ENCODE measurements around the gene CHI3L2. TPM values are rescaled to one million over a fixed set of nuclear protein-coding genes. Genes with fewer than 3 reads are reported as not detected.

Gene CHI3L2
- total RNA-seq, 1 donor from 2014 or later, result not detected

DNA sequence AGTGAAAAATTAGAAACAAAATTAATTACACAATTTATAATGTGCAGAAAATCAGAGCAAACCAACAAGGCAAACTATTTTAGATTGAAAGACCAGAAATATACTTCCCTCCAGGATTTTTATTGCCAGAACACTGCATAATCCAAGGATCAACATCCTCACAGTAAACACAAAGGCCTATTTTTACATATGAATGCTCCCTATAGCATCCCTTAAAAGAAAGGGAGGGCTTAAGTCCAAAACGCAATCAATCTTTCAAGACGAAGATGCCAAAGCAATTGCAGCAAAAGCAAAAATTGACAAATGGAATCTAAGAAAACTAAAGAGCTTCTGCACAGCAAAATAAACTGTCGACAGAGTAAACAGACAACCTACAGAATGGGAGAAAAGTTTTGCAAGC, 44.6 kb downstream of the CHI3L2 start:
- Mint-ChIP-seq H3K4me3 (ENCODE audit: unreplicated experiment) (no peak overlapping the region), H3K4me1 (ENCODE audit: low read depth) (no peaks in the 10 kb centered on the region), H3K27me3 (ENCODE audit: low read depth) (peaks cover 2% of the 10 kb centered on the region), H3K36me3 (ENCODE audit: low read depth) (no peaks in the 10 kb centered on the region), H3K9me3 (ENCODE audit: low read depth) (peaks cover 7% of the 10 kb centered on the region), H3K27ac (ENCODE audit: unreplicated experiment) (no peak overlapping the region)
- TF ChIP-seq, protein P1, sequence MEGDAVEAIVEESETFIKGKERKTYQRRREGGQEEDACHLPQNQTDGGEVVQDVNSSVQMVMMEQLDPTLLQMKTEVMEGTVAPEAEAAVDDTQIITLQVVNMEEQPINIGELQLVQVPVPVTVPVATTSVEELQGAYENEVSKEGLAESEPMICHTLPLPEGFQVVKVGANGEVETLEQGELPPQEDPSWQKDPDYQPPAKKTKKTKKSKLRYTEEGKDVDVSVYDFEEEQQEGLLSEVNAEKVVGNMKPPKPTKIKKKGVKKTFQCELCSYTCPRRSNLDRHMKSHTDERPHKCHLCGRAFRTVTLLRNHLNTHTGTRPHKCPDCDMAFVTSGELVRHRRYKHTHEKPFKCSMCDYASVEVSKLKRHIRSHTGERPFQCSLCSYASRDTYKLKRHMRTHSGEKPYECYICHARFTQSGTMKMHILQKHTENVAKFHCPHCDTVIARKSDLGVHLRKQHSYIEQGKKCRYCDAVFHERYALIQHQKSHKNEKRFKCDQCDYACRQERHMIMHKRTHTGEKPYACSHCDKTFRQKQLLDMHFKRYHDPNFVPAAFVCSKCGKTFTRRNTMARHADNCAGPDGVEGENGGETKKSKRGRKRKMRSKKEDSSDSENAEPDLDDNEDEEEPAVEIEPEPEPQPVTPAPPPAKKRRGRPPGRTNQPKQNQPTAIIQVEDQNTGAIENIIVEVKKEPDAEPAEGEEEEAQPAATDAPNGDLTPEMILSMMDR (IDR thresholded peaks at IDR 0.05), result no peak
- DNase-seq (ENCODE audit: low spot score), result no peak

DNA sequence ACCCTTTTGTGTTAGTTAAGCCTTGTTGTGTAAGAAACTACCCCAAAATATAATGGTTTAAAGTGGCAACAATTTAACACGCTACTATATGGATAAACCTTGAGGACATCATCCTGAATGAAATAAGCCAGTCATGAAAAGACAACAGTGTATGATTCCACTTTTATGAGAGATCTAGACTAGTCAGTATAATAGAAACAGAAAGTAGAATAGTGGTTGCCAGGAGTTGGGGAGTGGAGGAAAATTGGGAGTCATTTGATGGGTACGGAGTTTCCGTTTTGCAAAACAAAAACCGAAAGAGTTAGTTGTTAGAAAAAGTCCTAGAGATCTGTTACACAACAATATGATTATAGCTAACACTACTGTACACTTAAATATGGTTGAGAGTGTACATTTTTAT, 47.1 kb downstream of the CHI3L2 start:
- TF ChIP-seq, protein P1 (IDR thresholded peaks at IDR 0.05), result no peak
- Mint-ChIP-seq H3K27ac (ENCODE audit: unreplicated experiment) (no peak overlapping the region), H3K36me3 (ENCODE audit: low read depth) (no peaks in the 10 kb centered on the region), H3K4me3 (ENCODE audit: unreplicated experiment) (no peak overlapping the region), H3K27me3 (ENCODE audit: low read depth) (peaks cover 8% of the 10 kb centered on the region), H3K4me1 (ENCODE audit: low read depth) (no peaks in the 10 kb centered on the region), H3K9me3 (ENCODE audit: low read depth) (peaks cover 14% of the 10 kb centered on the region)
- no peak for DNase-seq (ENCODE audit: low spot score)

DNA sequence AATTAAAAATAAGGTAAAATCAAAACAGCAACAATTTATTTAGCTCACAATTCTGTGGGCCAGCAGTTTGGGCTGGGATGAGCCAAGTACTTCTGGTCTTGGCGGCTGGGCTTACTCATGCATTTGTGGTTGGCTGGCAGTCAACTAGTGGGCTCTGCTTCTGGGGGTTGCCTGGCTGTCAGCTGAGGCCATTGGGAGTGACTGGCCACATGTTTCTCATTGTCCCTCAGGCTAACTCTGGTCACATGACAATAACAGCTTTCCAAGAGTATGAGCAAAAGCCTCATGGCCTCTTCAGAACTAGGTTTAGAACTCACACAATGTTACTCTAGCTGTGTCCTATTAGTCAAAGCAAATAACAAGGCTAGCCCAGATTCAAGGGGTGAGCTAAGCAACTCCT, 47.6 kb downstream of the CHI3L2 start:
- no peak for DNase-seq (ENCODE audit: low spot score)
- Mint-ChIP-seq H3K36me3 (ENCODE audit: low read depth) (no peaks in the 10 kb centered on the region), H3K27me3 (ENCODE audit: low read depth) (peaks cover 8% of the 10 kb centered on the region)

DNA sequence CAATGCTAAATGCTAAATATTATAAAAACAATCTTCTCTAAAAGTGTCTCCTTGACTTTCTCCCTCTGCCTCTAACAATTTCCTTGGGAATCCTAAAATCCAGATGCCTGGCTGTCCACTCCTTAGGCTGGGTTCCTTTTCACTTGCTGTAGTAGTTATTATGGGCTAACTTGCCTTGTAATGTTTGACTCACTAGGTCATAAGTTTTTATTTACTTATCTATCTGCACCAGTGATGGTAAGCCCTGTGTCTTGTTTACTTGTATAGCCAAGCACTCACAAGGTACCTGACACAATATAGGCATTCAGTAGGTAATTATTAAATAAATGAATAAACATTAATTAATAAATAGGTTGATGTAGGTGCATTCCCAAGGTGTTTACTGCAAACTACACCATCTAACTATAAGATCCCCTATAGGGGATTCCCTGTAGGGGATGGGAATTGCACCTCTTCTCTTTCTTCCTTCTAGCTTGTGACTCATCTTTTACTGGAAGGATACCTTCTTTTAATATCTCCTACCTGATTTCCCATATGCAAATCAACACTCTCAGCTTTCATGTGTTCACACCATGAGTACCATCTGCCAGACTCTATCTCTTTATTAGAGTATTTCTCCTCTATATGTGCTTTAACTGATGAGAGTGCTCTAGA, 48.4 kb downstream of the CHI3L2 start:
- H3K27ac Mint-ChIP-seq (ENCODE audit: unreplicated experiment), result no peak overlapping the region
- no peaks in the 10 kb centered on the region for H3K36me3 Mint-ChIP-seq (ENCODE audit: low read depth)
- no peaks in the 10 kb centered on the region for H3K4me1 Mint-ChIP-seq (ENCODE audit: low read depth)
- peaks cover 14% of the 10 kb centered on the region for H3K9me3 Mint-ChIP-seq (ENCODE audit: low read depth)
- H3K27me3 Mint-ChIP-seq (ENCODE audit: low read depth), result peaks cover 8% of the 10 kb centered on the region
- TF ChIP-seq, protein P1 (IDR thresholded peaks at IDR 0.05), result no peak
- no peak overlapping the region for H3K4me3 Mint-ChIP-seq (ENCODE audit: unreplicated experiment)
- DNase-seq (ENCODE audit: low spot score), result no peak

More for the DNA sequence above, 47.6 kb downstream of the CHI3L2 start:
- H3K4me1 Mint-ChIP-seq (ENCODE audit: low read depth), result no peaks in the 10 kb centered on the region
- no peak overlapping the region for H3K27ac Mint-ChIP-seq (ENCODE audit: unreplicated experiment)
- TF ChIP-seq, protein P1 (IDR thresholded peaks at IDR 0.05), result no peak
- H3K4me3 Mint-ChIP-seq (ENCODE audit: unreplicated experiment), result no peak overlapping the region
- peaks cover 14% of the 10 kb centered on the region for H3K9me3 Mint-ChIP-seq (ENCODE audit: low read depth)

DNA sequence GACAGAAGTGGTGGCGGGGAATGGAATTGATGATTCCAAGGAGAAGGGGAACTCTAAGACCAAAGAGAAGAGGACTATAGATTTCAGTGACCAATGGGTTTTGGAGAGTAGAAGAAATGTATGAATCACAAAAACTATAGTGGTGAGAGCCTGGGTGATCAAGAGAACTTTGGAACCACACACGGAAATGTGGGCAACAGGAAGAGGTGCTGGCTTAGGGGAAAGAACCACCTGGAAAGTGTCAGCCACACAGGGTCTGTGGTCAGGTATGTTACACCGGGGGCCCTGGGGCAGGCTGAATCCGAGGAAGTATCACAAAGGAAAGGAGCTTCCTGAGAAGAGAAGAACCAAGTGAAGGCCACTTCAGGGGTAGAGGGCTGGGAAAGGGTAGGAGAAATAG, 51.6 kb downstream of the CHI3L2 start:
- TF ChIP-seq, protein P1 (IDR thresholded peaks at IDR 0.05), result no peak
- Mint-ChIP-seq H3K36me3 (ENCODE audit: low read depth) (no peaks in the 10 kb centered on the region), H3K27ac (ENCODE audit: unreplicated experiment) (no peak overlapping the region), H3K4me3 (ENCODE audit: unreplicated experiment) (no peak overlapping the region), H3K4me1 (ENCODE audit: low read depth) (no peaks in the 10 kb centered on the region), H3K27me3 (ENCODE audit: low read depth) (peaks cover 8% of the 10 kb centered on the region), H3K9me3 (ENCODE audit: low read depth) (peaks cover 14% of the 10 kb centered on the region)
- no peak for DNase-seq (ENCODE audit: low spot score)
